Nephron (organoid): ENCODE results near the gene THAP11.

Experiments
- H3K27ac Mint-ChIP-seq, 3 experiments: 2 replicates each; pipeline ENCODE4 v1.8.0; 2020; ENCODE audit warnings: mixed read lengths in 3 of 3, mild to moderate bottlenecking in 2 of 3, moderate library complexity in 1 of 3
- H3K27me3 Mint-ChIP-seq: 2 replicates; pipeline ENCODE4 v1.8.0; 2021; ENCODE audit warnings: low read depth, mild to moderate bottlenecking, moderate library complexity, mixed read lengths
- H3K36me3 Mint-ChIP-seq: 2 replicates; pipeline ENCODE4 v1.8.0; 2020; ENCODE audit warnings: low read depth, mixed read lengths
- H3K4me1 Mint-ChIP-seq: 2 replicates; pipeline ENCODE4 v1.8.0; 2020; ENCODE audit warnings: mixed read lengths
- H3K4me3 Mint-ChIP-seq, 3 experiments: 2 replicates each; pipeline ENCODE4 v1.8.0; 2020; ENCODE audit warnings: mild to moderate bottlenecking in 3 of 3, mixed read lengths in 3 of 3, moderate library complexity in 2 of 3
- H3K9me3 Mint-ChIP-seq: 2 replicates; pipeline ENCODE4 v1.8.0; 2020; ENCODE audit warnings: mixed read lengths
- CTCF ChIP-seq, 3 experiments: fragments of 200-600 bp; sonication (generic); IDR thresholded peaks; one replicate each; pipeline ENCODE4 v1.5.0; 2021; ENCODE audit warnings: antibody characterized with exemption in 3 of 3; ENCODE audit not compliant: unreplicated experiment in 3 of 3

THAP11 gene

GRCh38 chr16:67803894-67804293, 38.2 kb upstream of the THAP11 start:
- Mint-ChIP-seq H3K36me3 (peaks cover 49% of the 10 kb centered on the region), H3K4me3 (peak overlapping the region; percentile 69 to 87 (median 83)), H3K4me1 (peaks cover 20% of the 10 kb centered on the region), H3K9me3 (no peaks in the 10 kb centered on the region), H3K27me3 (no peaks in the 10 kb centered on the region), H3K27ac (no peak overlapping the region)
- no peak for TF ChIP-seq CTCF (IDR thresholded peaks at IDR 0.05; ENCODE audit: unreplicated experiment in 3 of 3)

GRCh38 chr16:67804853-67805542, 37.1 kb upstream of the THAP11 start:
- no peak for TF ChIP-seq CTCF (IDR thresholded peaks at IDR 0.05; ENCODE audit: unreplicated experiment in 3 of 3)
- H3K27ac Mint-ChIP-seq: peak overlapping the region in 2 of 3 experiments; percentile 42 to 68
- peaks cover 44% of the 10 kb centered on the region for H3K36me3 Mint-ChIP-seq
- no peaks in the 10 kb centered on the region for H3K27me3 Mint-ChIP-seq
- H3K9me3 Mint-ChIP-seq: no peaks in the 10 kb centered on the region
- peak overlapping the region; percentile 87 to 94 (median 90) for H3K4me3 Mint-ChIP-seq
- peaks cover 19% of the 10 kb centered on the region for H3K4me1 Mint-ChIP-seq

DNA sequence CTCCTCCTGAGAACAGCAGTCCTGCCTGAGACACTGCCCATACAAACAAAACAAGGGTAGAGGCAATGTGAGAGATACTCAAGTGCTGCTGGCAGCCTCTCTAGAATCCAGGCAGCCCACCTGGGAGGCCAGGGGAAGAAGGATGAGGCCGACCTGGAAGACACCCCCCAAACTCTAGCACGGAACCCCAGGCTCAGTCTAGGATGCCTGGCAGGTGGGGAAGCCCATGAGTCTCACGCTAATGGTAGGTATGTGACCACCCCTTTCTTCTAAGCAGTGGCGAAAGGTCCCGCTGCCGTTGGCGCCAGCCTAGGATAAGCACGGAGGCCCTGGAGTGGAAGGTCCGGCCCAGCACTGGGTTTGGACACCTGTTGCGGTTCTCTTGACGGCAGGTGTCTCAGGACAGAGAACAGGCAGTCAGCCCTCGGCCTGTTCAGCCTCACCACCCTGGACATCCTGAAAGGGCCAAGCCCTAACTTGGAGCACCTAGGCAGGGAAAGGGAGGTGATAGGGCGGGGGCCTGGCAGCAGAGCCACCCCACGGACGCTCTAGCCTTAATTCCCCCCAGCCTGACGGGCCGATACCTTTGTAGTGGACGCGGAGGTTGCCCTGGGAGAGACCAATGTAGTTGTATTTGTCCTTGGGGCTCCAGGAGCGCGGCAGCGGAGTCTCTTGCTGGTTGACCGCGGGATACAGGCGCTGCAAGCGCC, 36.2 kb upstream of the THAP11 start:
- no peaks in the 10 kb centered on the region for H3K9me3 Mint-ChIP-seq
- peak overlapping the region; percentile 87 to 94 (median 90) for H3K4me3 Mint-ChIP-seq
- no peak for TF ChIP-seq CTCF (IDR thresholded peaks at IDR 0.05; ENCODE audit: unreplicated experiment in 3 of 3)
- H3K27ac Mint-ChIP-seq: peak overlapping the region; percentile 41 to 68 (median 42)
- H3K36me3 Mint-ChIP-seq: peaks cover 35% of the 10 kb centered on the region
- peaks cover 10% of the 10 kb centered on the region for H3K4me1 Mint-ChIP-seq
- no peaks in the 10 kb centered on the region for H3K27me3 Mint-ChIP-seq

DNA sequence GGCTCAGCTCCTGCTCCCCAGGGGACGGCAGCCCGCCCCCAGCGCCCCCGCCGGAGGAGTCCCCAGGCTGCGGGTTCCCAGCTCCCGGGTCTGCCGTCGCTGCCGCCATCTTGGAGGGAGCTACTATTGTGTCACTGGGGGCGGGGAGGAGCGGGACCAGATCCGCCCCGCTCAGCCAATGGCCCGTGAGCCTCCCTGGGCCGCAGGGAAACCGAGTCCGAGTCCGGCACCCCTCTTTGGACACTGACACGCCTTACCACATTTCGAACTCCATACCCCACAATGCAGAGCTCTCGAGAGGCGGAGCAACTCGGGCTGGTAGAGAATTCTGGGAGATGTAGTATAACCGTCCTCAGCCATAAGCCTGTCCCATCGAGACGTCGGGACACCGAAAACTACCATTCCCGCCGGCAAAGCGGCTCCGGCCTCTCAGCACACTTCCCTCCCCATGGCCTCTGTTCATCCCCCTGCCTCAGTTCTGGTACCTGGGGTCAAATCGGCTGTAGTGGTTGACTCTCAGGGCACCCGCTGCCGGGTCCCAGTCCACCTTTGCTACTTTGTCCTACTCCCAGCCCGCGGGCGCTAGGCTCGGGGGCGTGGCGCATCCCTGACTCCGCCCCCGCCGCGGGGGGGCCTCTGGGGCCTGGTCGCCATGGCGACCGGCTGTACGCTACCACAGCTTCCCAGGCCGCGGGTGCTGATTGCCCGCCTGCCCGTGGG, 35.5 kb upstream of the THAP11 start, which contains the start of the genes RANBP10 and TSNAXIP1:
RANBP10 (minus strand) TSS at position 133 of the 720 bp plus-strand sequence; CDS start at position 109, 24 bp downstream.
TSNAXIP1 (plus strand) TSS at position 462 of the 720 bp plus-strand sequence. CDS start 261 bp downstream, outside the sequence.
- H3K4me1 Mint-ChIP-seq: peaks cover 10% of the 10 kb centered on the region
- peak within 1 kb of the TSS; percentile 87 to 94 (median 90) for H3K4me3 Mint-ChIP-seq
- TF ChIP-seq CTCF (IDR thresholded peaks at IDR 0.05; ENCODE audit: unreplicated experiment in 3 of 3): no peak
- H3K27ac Mint-ChIP-seq: peak within 1 kb of the TSS; percentile 42 to 86 (median 71)
- H3K36me3 Mint-ChIP-seq: peaks cover 30% of the 10 kb centered on the region
- no peaks in the 10 kb centered on the region for H3K9me3 Mint-ChIP-seq
- no peaks in the 10 kb centered on the region for H3K27me3 Mint-ChIP-seq

GRCh38 chr16:67807148-67807682, 34.9 kb upstream of the THAP11 start:
- Mint-ChIP-seq H3K4me1 (peaks cover 10% of the 10 kb centered on the region), H3K36me3 (peaks cover 25% of the 10 kb centered on the region), H3K27ac (peak overlapping the region in 2 of 3 experiments; percentile 71 to 86), H3K9me3 (no peaks in the 10 kb centered on the region), H3K27me3 (no peaks in the 10 kb centered on the region), H3K4me3 (peak overlapping the region; percentile 87 to 94 (median 90))
- no peak for TF ChIP-seq CTCF (IDR thresholded peaks at IDR 0.05; ENCODE audit: unreplicated experiment in 3 of 3)
